ENCODE data around the gene MRPL14. TPM values are rescaled to one million over a fixed set of nuclear protein-coding genes. Genes with fewer than 3 reads are reported as not detected.

MRPL14 gene
- total RNA-seq, 4 donors from 2014 or later = 8.8 to 36.6 (median 18.9) TPM

GRCh38 chr6:44072452-44072958, 54.7 kb downstream of the MRPL14 start:
- WGBS, 2 donors = 83 to 92% methylated on average over 3 to 4 of the region's 4 CpGs
- H3K4me1 ChIP-seq = peaks cover 0 to 47% (median 24%) of the 10 kb centered on the region in 4 donors

GRCh38 chr6:44071670-44072451, 55.4 kb downstream of the MRPL14 start:
- no peaks in the 10 kb centered on the region for H3K36me3 ChIP-seq
- WGBS, 2 donors = 59 to 66% methylated on average over 8 of the region's 8 CpGs
- H3K4me3 ChIP-seq = no peak overlapping the region
- H3K9me3 ChIP-seq = no peaks in the 10 kb centered on the region
- no peaks in the 10 kb centered on the region for H3K27me3 ChIP-seq
- H3K4me1 ChIP-seq = peaks cover 0 to 40% (median 19%) of the 10 kb centered on the region in 4 donors
- H3K27ac ChIP-seq = peak overlapping the region in 2 of 4 donors; percentile 76 to 79
- DNase-seq (ENCODE audit: low spot score in 2 of 2) = no peak
- TF ChIP-seq CTCF (IDR thresholded peaks at IDR 0.05) (no peak), POLR2A (IDR thresholded peaks at IDR 0.05) (no peak), EP300 (IDR thresholded peaks at IDR 0.05) (no peak)

More at GRCh38 chr6:44072452-44072958, 54.7 kb downstream of the MRPL14 start:
- no peak for TF ChIP-seq EP300 (IDR thresholded peaks at IDR 0.05)
- TF ChIP-seq POLR2A (IDR thresholded peaks at IDR 0.05) = no peak
- no peak for TF ChIP-seq CTCF (IDR thresholded peaks at IDR 0.05)
- DNase-seq (ENCODE audit: low spot score in 2 of 2) = no peak
- no peaks in the 10 kb centered on the region for H3K36me3 ChIP-seq
- no peaks in the 10 kb centered on the region for H3K27me3 ChIP-seq
- H3K9me3 ChIP-seq = no peaks in the 10 kb centered on the region
- H3K27ac ChIP-seq = peak overlapping the region; percentile 58 to 79 (median 70)
- H3K4me3 ChIP-seq = peak overlapping the region in 3 of 4 donors; percentile 39 to 53 (median 48)

GRCh38 chr6:44068607-44069296, 58.5 kb downstream of the MRPL14 start:
- Histone ChIP-seq H3K9me3 (no peaks in the 10 kb centered on the region), H3K4me3 (no peak overlapping the region), H3K36me3 (no peaks in the 10 kb centered on the region), H3K27me3 (no peaks in the 10 kb centered on the region), H3K4me1 (peaks cover 0 to 37% (median 3%) of the 10 kb centered on the region in 4 donors), H3K27ac (no peak overlapping the region)
- DNase-seq (ENCODE audit: low spot score in 2 of 2) = no peak
- TF ChIP-seq CTCF (IDR thresholded peaks at IDR 0.05) (no peak), POLR2A (IDR thresholded peaks at IDR 0.05) (no peak)
- 71 to 72% methylated on average over 5 of the region's 5 CpGs for WGBS, 2 donors

GRCh38 chr6:44067173-44068139, 59.8 kb downstream of the MRPL14 start:
- H3K4me1 ChIP-seq = peaks cover 0 to 39% (median 2%) of the 10 kb centered on the region in 4 donors
- no peak for TF ChIP-seq POLR2A (IDR thresholded peaks at IDR 0.05)
- no peak for TF ChIP-seq EP300 (IDR thresholded peaks at IDR 0.05)
- no peak for TF ChIP-seq CTCF (IDR thresholded peaks at IDR 0.05)
- 71 to 75% methylated on average over 5 to 7 of the region's 7 CpGs for WGBS, 2 donors
- no peak overlapping the region for H3K27ac ChIP-seq
- H3K9me3 ChIP-seq = no peaks in the 10 kb centered on the region
- H3K27me3 ChIP-seq = no peaks in the 10 kb centered on the region
- no peak overlapping the region for H3K4me3 ChIP-seq
- no peaks in the 10 kb centered on the region for H3K36me3 ChIP-seq
- no peak for DNase-seq (ENCODE audit: low spot score in 2 of 2)

All from tibial nerve (tissue), 4 donors.